Panc1 (cell line): ENCODE measurements around the gene C1orf116. TPM values are rescaled to one million over a fixed set of nuclear protein-coding genes. Genes with fewer than 3 reads are reported as not detected.

ENCODE experiments used
- ATAC-seq: fragments of 200-7000 bp; cut with Tn5 transposase; 2 replicates; pipeline ENCODE4 v1.9.1; 2020; ENCODE audit warnings: mild to moderate bottlenecking, moderate library complexity
- BruUV-seq: library from RNA; stranded (reverse); fragments of 400-500 nt; replicated peaks from 2 replicates; lab custom pipeline; 2021; lab: Mats Ljungman, UMichigan
- CTCF ChIA-PET: fragments of 300-600 bp; sonication (Branson Sonifier 250); formaldehyde crosslinking; loops from one replicate; lab custom pipeline; 2022; ENCODE audit warnings: antibody characterized with exemption; lab: Charles Lee
- POLR2A ChIA-PET: fragments of 300-600 bp; sonication (Branson Sonifier 250); formaldehyde crosslinking; loops from one replicate; lab custom pipeline; 2022; ENCODE audit warnings: antibody characterized with exemption; lab: Charles Lee
- DNase-seq: peaks from one replicate; pipeline ENCODE4 v3.0.0-alpha.2; 2010; ENCODE audit warnings: low read depth, low spot score
- H3K27ac ChIP-seq: 2 replicates; pipeline ENCODE4 v1.5.1; 2011; ENCODE audit warnings: mild to moderate bottlenecking, low read length, inconsistent platforms
- H3K27me3 ChIP-seq: fragments of 200-500 bp; sonication (Bioruptor generic); 2 replicates; pipeline ENCODE4 v1.6.0; 2014; ENCODE audit warnings: low read length, inconsistent platforms; ENCODE audit not compliant: control insufficient read depth, insufficient read depth
- H3K36me3 ChIP-seq: fragments of 200-500 bp; sonication (Bioruptor generic); 2 replicates; pipeline ENCODE4 v1.5.1; 2014; ENCODE audit warnings: inconsistent platforms, mild to moderate bottlenecking, low read length, moderate library complexity; ENCODE audit not compliant: control insufficient read depth, insufficient read depth
- H3K4me1 ChIP-seq: 2 replicates; pipeline ENCODE4 v1.5.1; 2011; ENCODE audit warnings: inconsistent platforms, mild to moderate bottlenecking, low read length, moderate library complexity; ENCODE audit not compliant: control insufficient read depth, insufficient read depth
- H3K4me3 ChIP-seq, 2 experiments: 2 replicates each; pipeline ENCODE4 v1.5.1; 2011 to 2012; ENCODE audit warnings: low read depth in 2 of 2, low read length in 2 of 2, mild to moderate bottlenecking in 2 of 2, inconsistent platforms in 1 of 2, moderate library complexity in 1 of 2
- H3K9me3 ChIP-seq: fragments of 200-500 bp; sonication (Bioruptor generic); 2 replicates; pipeline ENCODE4 v1.5.1; 2014; ENCODE audit warnings: low read depth, mild to moderate bottlenecking, inconsistent platforms, low read length, moderate library complexity; ENCODE audit not compliant: control insufficient read depth, insufficient read depth
- POLR2AphosphoS5 ChIP-seq: IDR thresholded peaks from 2 replicates; pipeline ENCODE4 v1.6.1; 2012; ENCODE audit warnings: mild to moderate bottlenecking, low read depth, low read length, moderate library complexity
- SIN3A ChIP-seq: IDR thresholded peaks from 2 replicates; pipeline ENCODE4 v1.6.1; 2012; ENCODE audit warnings: low read depth, mild to moderate bottlenecking, low read length, moderate library complexity, borderline replicate concordance; ENCODE audit not compliant: insufficient read depth
- TCF7L2 ChIP-seq: IDR thresholded peaks from 2 replicates; pipeline ENCODE4 v1.6.1; 2011; ENCODE audit warnings: mild to moderate bottlenecking, low read depth, low read length, inconsistent platforms
- in situ Hi-C: cut with HindIII; loops from 2 replicates; pipeline ENCODE4 v1.10.0; 2016; ENCODE audit warnings: low sequenced_read_pairs, low pct_unique_long_range_greater_than_20kb
- intact Hi-C: fragments of 100-400 bp; cut with micrococcal nuclease; formaldehyde crosslinking; loops from one replicate; pipeline ENCODE4 v1.10.0; 2022; ENCODE audit not compliant: unreplicated experiment
- total RNA-seq: library from RNA; stranded (reverse); gene quantifications from one replicate; pipeline ENCODE4 v1.2.1, GENCODE V29; 2021; ENCODE audit not compliant: unreplicated experiment
- TF ChIP-seq, protein P1 (sequence below): fragments of 450-650 bp; IDR thresholded peaks from 2 replicates; pipeline ENCODE4 v1.5.1; 2017; ENCODE audit warnings: mild to moderate bottlenecking
- TF ChIP-seq, protein P2 (sequence below), 2 experiments: IDR thresholded peaks; 2 replicates each; pipeline ENCODE4 v1.6.1; 2011 to 2012; ENCODE audit warnings: low read depth in 2 of 2, control low read depth in 1 of 2, low read length in 1 of 2, mild to moderate bottlenecking in 1 of 2, moderate library complexity in 1 of 2; ENCODE audit not compliant: insufficient read depth in 1 of 2

The C1orf116 gene
- total RNA-seq, 1 experiment from 2014 or later, result 0.08 TPM

DNA sequence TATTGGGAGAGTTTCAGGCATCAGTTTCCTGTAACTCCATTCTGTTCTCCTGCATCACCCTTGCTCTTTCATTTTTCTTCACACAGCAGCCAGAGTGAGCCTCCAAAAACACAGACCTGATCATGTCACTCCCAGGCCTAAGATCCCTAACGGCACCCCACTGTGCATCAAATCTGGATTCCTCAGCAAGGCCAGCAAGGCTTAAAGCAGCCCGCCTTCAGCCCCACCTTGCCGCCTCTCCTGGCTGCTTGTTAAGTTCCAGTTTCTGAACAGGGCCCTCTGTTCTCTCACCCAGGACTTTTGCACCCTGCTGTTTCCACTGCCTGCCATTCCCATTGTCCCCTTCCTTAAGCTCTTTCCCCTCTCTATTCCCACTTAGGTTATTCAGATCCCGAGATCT lies 29.3 kb downstream of the C1orf116 start:
- Histone ChIP-seq H3K9me3 (no peaks in the 10 kb centered on the region), H3K27ac (no peak overlapping the region), H3K4me1 (no peaks in the 10 kb centered on the region), H3K36me3 (no peaks in the 10 kb centered on the region), H3K27me3 (no peaks in the 10 kb centered on the region), H3K4me3 (no peak overlapping the region)
- intact Hi-C loops, result no loop called here
- no peak for DNase-seq
- BruUV-seq, result no TSS peak
- in situ Hi-C loops, result no loop called here
- ChIA-PET CTCF (interaction anchor here (0.6 kb wide), 2 partner anchors 77 to 224 kb away, joined by 3 to 8 read pairs; no protein-coding TSS in a partner anchor), POLR2A (no interaction called here)
- no peak for ATAC-seq
- TF ChIP-seq, protein P1, sequence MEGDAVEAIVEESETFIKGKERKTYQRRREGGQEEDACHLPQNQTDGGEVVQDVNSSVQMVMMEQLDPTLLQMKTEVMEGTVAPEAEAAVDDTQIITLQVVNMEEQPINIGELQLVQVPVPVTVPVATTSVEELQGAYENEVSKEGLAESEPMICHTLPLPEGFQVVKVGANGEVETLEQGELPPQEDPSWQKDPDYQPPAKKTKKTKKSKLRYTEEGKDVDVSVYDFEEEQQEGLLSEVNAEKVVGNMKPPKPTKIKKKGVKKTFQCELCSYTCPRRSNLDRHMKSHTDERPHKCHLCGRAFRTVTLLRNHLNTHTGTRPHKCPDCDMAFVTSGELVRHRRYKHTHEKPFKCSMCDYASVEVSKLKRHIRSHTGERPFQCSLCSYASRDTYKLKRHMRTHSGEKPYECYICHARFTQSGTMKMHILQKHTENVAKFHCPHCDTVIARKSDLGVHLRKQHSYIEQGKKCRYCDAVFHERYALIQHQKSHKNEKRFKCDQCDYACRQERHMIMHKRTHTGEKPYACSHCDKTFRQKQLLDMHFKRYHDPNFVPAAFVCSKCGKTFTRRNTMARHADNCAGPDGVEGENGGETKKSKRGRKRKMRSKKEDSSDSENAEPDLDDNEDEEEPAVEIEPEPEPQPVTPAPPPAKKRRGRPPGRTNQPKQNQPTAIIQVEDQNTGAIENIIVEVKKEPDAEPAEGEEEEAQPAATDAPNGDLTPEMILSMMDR, result no peak
- TF ChIP-seq POLR2AphosphoS5, result no peak
- no peak for TF ChIP-seq SIN3A
- TF ChIP-seq TCF7L2, result no peak
- TF ChIP-seq, protein P2, sequence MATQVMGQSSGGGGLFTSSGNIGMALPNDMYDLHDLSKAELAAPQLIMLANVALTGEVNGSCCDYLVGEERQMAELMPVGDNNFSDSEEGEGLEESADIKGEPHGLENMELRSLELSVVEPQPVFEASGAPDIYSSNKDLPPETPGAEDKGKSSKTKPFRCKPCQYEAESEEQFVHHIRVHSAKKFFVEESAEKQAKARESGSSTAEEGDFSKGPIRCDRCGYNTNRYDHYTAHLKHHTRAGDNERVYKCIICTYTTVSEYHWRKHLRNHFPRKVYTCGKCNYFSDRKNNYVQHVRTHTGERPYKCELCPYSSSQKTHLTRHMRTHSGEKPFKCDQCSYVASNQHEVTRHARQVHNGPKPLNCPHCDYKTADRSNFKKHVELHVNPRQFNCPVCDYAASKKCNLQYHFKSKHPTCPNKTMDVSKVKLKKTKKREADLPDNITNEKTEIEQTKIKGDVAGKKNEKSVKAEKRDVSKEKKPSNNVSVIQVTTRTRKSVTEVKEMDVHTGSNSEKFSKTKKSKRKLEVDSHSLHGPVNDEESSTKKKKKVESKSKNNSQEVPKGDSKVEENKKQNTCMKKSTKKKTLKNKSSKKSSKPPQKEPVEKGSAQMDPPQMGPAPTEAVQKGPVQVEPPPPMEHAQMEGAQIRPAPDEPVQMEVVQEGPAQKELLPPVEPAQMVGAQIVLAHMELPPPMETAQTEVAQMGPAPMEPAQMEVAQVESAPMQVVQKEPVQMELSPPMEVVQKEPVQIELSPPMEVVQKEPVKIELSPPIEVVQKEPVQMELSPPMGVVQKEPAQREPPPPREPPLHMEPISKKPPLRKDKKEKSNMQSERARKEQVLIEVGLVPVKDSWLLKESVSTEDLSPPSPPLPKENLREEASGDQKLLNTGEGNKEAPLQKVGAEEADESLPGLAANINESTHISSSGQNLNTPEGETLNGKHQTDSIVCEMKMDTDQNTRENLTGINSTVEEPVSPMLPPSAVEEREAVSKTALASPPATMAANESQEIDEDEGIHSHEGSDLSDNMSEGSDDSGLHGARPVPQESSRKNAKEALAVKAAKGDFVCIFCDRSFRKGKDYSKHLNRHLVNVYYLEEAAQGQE (IDR thresholded peaks at IDR 0.05; ENCODE audit: insufficient read depth in 1 of 2, low read depth in 2 of 2, low read length in 1 of 2), result no peak

DNA sequence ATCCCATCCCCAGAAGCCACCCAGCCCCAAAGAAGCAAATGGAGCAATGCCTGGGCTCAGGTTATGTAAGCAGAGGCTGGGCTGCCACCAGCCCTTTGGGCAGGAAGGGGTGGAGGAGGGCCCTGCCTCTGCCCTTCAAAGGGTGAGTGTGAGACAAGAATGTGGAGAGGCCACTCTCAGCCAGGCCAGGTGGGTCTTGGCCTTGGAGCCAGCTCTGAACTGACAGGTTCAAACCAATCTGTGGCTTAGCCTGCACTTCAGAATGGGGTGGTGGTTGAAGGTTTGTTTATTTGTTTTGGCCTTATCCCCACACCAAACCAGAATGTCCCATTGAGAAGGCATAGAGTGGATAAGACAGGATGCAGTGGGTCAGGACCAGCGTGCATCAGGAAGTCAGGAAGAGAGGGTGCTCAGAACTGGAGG lies 29.8 kb downstream of the C1orf116 start:
- H3K27ac ChIP-seq, result no peak overlapping the region
- H3K9me3 ChIP-seq, result no peaks in the 10 kb centered on the region
- BruUV-seq, result no TSS peak
- intact Hi-C loops (no loop called here), in situ Hi-C loops (no loop called here)
- no peaks in the 10 kb centered on the region for H3K36me3 ChIP-seq
- H3K4me3 ChIP-seq, result no peak overlapping the region
- ATAC-seq (no peak), DNase-seq (no peak)
- CTCF ChIA-PET, result interaction anchor here (0.6 kb wide), 1 partner anchor 224 kb away, joined by 3 read pairs; no protein-coding TSS in a partner anchor
- peaks cover under 1% of the 10 kb centered on the region; the same call in 1 of the 2 replicates for H3K27me3 ChIP-seq
- TF ChIP-seq SIN3A (no peak), TCF7L2 (no peak), POLR2AphosphoS5 (no peak)
- TF ChIP-seq, protein P1, result no peak
- TF ChIP-seq, protein P2 (IDR thresholded peaks at IDR 0.05; ENCODE audit: insufficient read depth in 1 of 2, low read depth in 2 of 2, low read length in 1 of 2), result no peak
- POLR2A ChIA-PET, result no interaction called here
- H3K4me1 ChIP-seq, result no peaks in the 10 kb centered on the region
